Measurements from ENCODE around the gene GRK6. TPM values are rescaled to one million over a fixed set of nuclear protein-coding genes. Genes with fewer than 3 reads are reported as not detected.

Gene GRK6
- total and polyA plus RNA-seq, 2 experiments from 2014 or later, result 13.0 to 56.8 TPM

- Histone ChIP-seq H4K20me1 (replicated peaks; ENCODE audit: insufficient read depth) (peaks cover 8% of the 10 kb centered on the region; the same call in 1 of the 2 replicates), H3K27ac (ENCODE audit: low read depth) (no peak overlapping the region), H3K9me2 (ENCODE audit: insufficient read depth) (no peaks in the 10 kb centered on the region), H3K4me1 (ENCODE audit: insufficient read depth) (peaks cover 27% of the 10 kb centered on the region), H3K4me3 (peak overlapping the region; percentile 80; the same call in 1 of the 2 replicates), H2AFZ (no peak overlapping the region), H3K79me2 (replicated peaks; ENCODE audit: insufficient read depth) (no peaks in the 10 kb centered on the region), H3F3A (replicated peaks; ENCODE audit: low read depth) (peaks cover 35% of the 10 kb centered on the region), H3K27me3 (ENCODE audit: insufficient read depth) (peaks cover 49% of the 10 kb centered on the region), H3K4me2 (peak overlapping the region; percentile 88), H3K36me3 (ENCODE audit: insufficient read depth) (no peaks in the 10 kb centered on the region)
- ATAC-seq, result no peak
- Mint-ChIP-seq H3K27ac (no peak overlapping the region), H3K4me3 (peak overlapping the region; percentile 71), H3K27me3 (ENCODE audit: insufficient read depth, low read depth, poor library complexity) (peaks cover 48% of the 10 kb centered on the region), H3K9me3 (peaks cover 3% of the 10 kb centered on the region; the same call in 1 of the 3 replicates), H3K36me3 (ENCODE audit: low read depth) (peaks cover 12% of the 10 kb centered on the region; the same call in 1 of the 3 replicates), H3K4me1 (peaks cover 44% of the 10 kb centered on the region)
- DNase-seq (ENCODE audit: low spot score), result no peak
- TF ChIP-seq EZH2 (IDR thresholded peaks at IDR 0.05; ENCODE audit: low read depth, unreplicated experiment), result no peak
- TF ChIP-seq CTCF (conservative IDR thresholded peaks at IDR 0.05; ENCODE audit: low read depth in 2 of 2), result no peak
- no peak for TF ChIP-seq ZNF462 (CRISPR knock-in tag; IDR thresholded peaks at IDR 0.05)
- no peak for TF ChIP-seq JUNB (IDR thresholded peaks at IDR 0.05; ENCODE audit: unreplicated experiment)
- no peak for TF ChIP-seq NANOG (IDR thresholded peaks at IDR 0.05; ENCODE audit: borderline replicate concordance)
- TF ChIP-seq REST (IDR thresholded peaks at IDR 0.05; ENCODE audit: unreplicated experiment), result no peak
- no peak for TF ChIP-seq ETS1 (IDR thresholded peaks at IDR 0.05)
- TF ChIP-seq STAT1 (IDR thresholded peaks at IDR 0.05; ENCODE audit: unreplicated experiment), result no peak
- no peak for TF ChIP-seq CREB1 (CRISPR knock-in tag; IDR thresholded peaks at IDR 0.05; ENCODE audit: low read depth)
- no peak for TF ChIP-seq ZNF114 (CRISPR knock-in tag; IDR thresholded peaks at IDR 0.05)
- TF ChIP-seq POLR2AphosphoS5 (IDR thresholded peaks at IDR 0.05; ENCODE audit: low read depth), result no peak
- no peak for TF ChIP-seq ZNF331 (CRISPR knock-in tag; IDR thresholded peaks at IDR 0.05; ENCODE audit: low read depth)
- no peak for TF ChIP-seq EZH2phosphoT487 (IDR thresholded peaks at IDR 0.05; ENCODE audit: unreplicated experiment)
Measured at GRCh38 chr5:177448244-177448950, 21.9 kb downstream of the GRK6 start.

Measured in GM23338 (cell line).